Neutrophil (primary cell): ENCODE measurements around the gene SLC30A10.
"Not testable (repeated sequence)": the region's sequence is repeated elsewhere in the genome, so short reads cannot be mapped to it uniquely, and the experiment has no call there.

Experiments used
- H3K27ac ChIP-seq: fragments of 200-600 bp; sonication (generic); 2 replicates; pipeline ENCODE4 v1.5.1; 2016; ENCODE audit warnings: mild to moderate bottlenecking, moderate library complexity
- H3K27me3 ChIP-seq: fragments of 200-600 bp; sonication (generic); 2 replicates; pipeline ENCODE4 v1.6.0; 2016; ENCODE audit warnings: mild to moderate bottlenecking
- H3K36me3 ChIP-seq: fragments of 200-600 bp; sonication (generic); 2 replicates; pipeline ENCODE4 v1.5.1; 2017
- H3K4me1 ChIP-seq, 2 experiments: fragments of 200-600 bp in 1 of 2; sonication (generic) in 1 of 2; 1 replicate in 1 of 2; 2 replicates in 1 of 2; pipeline versions ENCODE4 v1.5.1 to v1.6.1; 2013 to 2016; ENCODE audit warnings: low read depth in 1 of 2, low read length in 1 of 2, mild to moderate bottlenecking in 1 of 2, moderate library complexity in 1 of 2; ENCODE audit not compliant: control insufficient read depth in 1 of 2, insufficient read depth in 1 of 2
- H3K4me3 ChIP-seq, 2 experiments: fragments of 200-600 bp in 1 of 2; sonication (generic) in 1 of 2; 1 replicate in 1 of 2; 2 replicates in 1 of 2; pipeline ENCODE4 v1.5.1; 2013 to 2016; ENCODE audit warnings: low read depth in 1 of 2, low read length in 1 of 2, mild to moderate bottlenecking in 1 of 2, moderate library complexity in 1 of 2
- H3K9me3 ChIP-seq: fragments of 200-600 bp; sonication (generic); 2 replicates; pipeline ENCODE4 v1.5.1; 2016
- TF ChIP-seq, protein P1 (sequence below): fragments of 200-600 bp; sonication (generic); IDR thresholded peaks from 2 replicates; pipeline ENCODE4 v1.5.1; 2016; ENCODE audit warnings: antibody characterized with exemption

The SLC30A10 gene

DNA sequence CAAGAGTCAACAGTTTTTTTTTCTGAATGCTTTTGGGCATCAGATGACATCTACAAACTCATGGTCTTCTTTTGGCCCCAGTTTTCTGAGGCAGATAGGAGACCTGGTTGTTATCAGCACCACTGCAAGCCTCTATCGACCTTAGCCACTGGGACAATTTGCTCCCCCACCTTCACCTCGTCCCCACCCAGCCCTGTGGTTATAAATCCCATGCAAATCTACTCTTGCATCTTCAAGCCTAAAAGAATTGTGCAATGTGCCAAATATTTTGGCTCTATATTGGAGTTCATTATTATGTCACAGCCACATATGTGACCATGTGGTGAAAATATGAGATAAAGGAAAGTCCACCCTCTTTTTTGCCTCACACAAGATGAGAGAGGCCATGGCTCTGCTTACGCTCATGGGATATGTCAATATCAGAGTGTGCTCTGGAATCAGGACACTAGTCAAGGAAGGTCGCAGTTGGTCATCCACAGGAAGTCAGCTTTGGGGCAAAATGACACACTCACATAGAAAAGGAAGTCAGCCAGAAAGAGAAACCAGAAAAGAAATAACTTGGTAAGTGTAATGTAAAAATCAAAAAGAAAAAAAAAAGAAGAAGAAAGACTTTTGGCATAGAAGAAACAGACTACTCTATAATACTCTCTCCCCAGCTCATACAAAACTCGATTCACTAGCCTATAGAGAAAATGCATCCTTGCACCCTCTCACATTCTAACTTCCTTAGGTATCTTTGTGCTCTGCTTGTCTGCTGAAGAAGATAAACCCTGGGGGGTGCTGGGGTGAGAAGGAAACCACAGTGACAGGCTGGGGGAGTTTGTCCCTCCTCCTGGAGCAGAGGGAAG lies 21.2 kb downstream of the SLC30A10 start:
- Histone ChIP-seq H3K4me1 (no peaks in the 10 kb centered on the region), H3K4me3 (no peak overlapping the region), H3K27ac (no peak overlapping the region), H3K9me3 (no peaks in the 10 kb centered on the region), H3K36me3 (no peaks in the 10 kb centered on the region), H3K27me3 (no peaks in the 10 kb centered on the region)
- TF ChIP-seq, protein P1, sequence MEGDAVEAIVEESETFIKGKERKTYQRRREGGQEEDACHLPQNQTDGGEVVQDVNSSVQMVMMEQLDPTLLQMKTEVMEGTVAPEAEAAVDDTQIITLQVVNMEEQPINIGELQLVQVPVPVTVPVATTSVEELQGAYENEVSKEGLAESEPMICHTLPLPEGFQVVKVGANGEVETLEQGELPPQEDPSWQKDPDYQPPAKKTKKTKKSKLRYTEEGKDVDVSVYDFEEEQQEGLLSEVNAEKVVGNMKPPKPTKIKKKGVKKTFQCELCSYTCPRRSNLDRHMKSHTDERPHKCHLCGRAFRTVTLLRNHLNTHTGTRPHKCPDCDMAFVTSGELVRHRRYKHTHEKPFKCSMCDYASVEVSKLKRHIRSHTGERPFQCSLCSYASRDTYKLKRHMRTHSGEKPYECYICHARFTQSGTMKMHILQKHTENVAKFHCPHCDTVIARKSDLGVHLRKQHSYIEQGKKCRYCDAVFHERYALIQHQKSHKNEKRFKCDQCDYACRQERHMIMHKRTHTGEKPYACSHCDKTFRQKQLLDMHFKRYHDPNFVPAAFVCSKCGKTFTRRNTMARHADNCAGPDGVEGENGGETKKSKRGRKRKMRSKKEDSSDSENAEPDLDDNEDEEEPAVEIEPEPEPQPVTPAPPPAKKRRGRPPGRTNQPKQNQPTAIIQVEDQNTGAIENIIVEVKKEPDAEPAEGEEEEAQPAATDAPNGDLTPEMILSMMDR = no peak

DNA sequence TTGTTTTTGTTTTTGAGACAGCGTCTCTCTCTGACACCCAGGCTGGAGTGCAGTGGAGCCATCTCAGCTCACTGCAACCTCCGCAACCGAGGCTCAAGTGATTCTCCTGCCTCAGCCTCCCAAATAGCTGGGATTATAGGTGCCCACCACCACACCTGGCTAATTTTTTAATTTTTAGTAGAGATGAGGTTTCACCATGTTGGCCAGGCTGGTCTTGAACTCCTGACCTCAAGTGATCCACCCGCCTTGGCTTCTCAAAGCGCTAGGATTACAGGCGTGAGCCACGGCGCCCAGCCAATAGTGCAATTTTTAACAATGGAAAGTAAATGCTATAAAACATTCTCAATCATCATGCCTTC lies 21.8 kb downstream of the SLC30A10 start:
- H3K27me3 ChIP-seq, H3K4me3 ChIP-seq, H3K9me3 ChIP-seq, H3K27ac ChIP-seq, H3K36me3 ChIP-seq, H3K4me1 ChIP-seq: not testable (repeated sequence)

DNA sequence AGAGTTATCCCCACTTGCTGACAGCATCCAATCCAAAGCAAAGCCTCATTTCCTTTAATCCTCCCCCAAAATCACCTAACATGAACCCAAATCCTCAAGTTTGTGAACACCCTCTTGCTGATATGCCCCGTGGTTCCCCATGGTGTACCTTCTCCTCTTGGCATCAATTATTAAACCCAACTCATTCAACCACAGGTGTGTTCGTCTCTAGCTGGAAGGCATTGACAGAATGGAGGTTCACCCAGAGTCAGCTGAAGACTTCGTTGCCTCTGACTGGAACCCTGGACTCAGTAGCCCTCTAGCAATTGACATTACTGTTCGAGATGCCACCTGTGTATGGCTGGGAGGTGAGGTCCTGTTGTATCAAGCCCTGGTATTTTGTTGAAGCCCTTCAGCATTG lies 22.8 kb downstream of the SLC30A10 start:
- Histone ChIP-seq H3K36me3 (no peaks in the 10 kb centered on the region), H3K27me3 (no peaks in the 10 kb centered on the region), H3K4me1 (no peaks in the 10 kb centered on the region), H3K4me3 (no peak overlapping the region), H3K27ac (no peak overlapping the region), H3K9me3 (no peaks in the 10 kb centered on the region)
- TF ChIP-seq, protein P1 = no peak

DNA sequence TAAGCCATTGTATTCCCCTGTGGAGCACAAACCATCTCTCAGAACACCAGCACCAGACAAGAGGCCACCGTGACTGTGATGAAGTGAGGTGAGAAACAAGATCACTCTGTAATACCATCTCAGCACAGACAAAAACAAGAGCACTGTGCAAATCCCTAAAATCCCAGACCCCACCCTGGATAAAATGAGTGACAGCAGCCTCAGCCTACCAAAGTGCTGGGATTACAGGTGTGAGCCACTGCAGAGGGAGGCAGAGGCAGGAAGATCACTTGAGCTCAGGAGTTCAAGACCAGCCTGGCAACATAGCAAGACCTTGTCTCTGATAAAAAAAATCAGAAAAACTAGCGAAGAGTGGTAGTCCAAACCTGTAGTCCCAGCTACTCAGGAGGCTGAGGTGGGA lies 23.4 kb downstream of the SLC30A10 start:
- H3K27ac ChIP-seq = no peak overlapping the region

DNA sequence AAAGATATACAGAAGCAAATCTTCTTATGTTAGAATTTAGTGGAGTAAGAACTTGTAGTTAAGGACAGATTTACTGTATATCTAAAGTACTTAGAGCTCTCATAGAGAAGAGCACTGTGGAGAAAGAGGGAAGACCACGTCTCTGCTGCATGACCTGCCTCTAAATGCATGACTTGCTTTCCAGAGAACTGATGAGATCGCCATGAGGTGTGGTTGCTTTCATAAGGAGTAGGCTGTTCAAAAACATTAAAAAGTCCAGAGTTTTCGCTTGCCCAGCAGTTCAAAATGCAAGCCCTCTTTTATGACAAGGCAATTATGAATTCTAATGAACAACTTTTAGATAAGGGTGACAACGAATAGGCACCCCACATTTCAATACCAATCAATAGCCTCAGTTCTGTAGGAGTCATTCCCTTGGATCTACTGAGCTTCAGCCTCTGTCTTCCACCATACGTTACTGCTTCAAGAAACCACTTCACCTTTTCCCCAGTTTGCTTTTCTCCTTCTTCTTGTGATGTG lies 24.9 kb downstream of the SLC30A10 start:
- TF ChIP-seq, protein P1 = no peak
- Histone ChIP-seq H3K4me3 (no peak overlapping the region), H3K36me3 (no peaks in the 10 kb centered on the region), H3K27me3 (no peaks in the 10 kb centered on the region), H3K4me1 (no peaks in the 10 kb centered on the region), H3K9me3 (no peaks in the 10 kb centered on the region), H3K27ac (no peak overlapping the region)

More for the DNA sequence above, 23.4 kb downstream of the SLC30A10 start:
- no peaks in the 10 kb centered on the region for H3K36me3 ChIP-seq
- no peaks in the 10 kb centered on the region for H3K4me1 ChIP-seq
- H3K4me3 ChIP-seq = no peak overlapping the region
- TF ChIP-seq, protein P1 = no peak
- no peaks in the 10 kb centered on the region for H3K9me3 ChIP-seq
- no peaks in the 10 kb centered on the region for H3K27me3 ChIP-seq

DNA sequence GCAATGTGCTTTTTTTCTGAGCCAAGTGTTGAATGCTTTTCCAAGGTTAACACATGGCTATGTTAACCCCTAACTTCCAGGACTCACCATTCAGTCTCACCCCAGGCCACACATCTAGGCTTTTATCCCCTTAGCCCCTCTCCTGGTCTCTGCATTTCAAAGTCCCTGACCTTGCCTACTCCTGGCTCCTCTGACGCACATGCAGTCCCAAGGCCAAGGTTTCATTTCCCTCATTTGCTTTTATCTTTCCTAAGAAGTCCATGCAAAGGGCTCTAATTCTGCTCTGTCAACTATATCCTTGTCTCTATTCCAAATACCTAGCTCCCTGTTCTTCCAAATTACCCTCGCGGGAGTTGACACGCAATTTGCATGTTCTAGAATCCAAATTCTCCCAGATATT lies 25.4 kb downstream of the SLC30A10 start:
- Histone ChIP-seq H3K4me3 (no peak overlapping the region), H3K4me1 (no peaks in the 10 kb centered on the region), H3K27ac (no peak overlapping the region), H3K36me3 (no peaks in the 10 kb centered on the region), H3K9me3 (no peaks in the 10 kb centered on the region), H3K27me3 (no peaks in the 10 kb centered on the region)
- TF ChIP-seq, protein P1 = no peak
